HG02642 (cell line): ENCODE data around the gene INPP5A.

Experiments
- ATAC-seq: cut with Tn5 transposase; IDR thresholded peaks from one replicate; pipeline ENCODE4 v1.9.1; 2021; ENCODE audit warnings: mild to moderate bottlenecking; ENCODE audit not compliant: unreplicated experiment, poor library complexity

Gene INPP5A

DNA sequence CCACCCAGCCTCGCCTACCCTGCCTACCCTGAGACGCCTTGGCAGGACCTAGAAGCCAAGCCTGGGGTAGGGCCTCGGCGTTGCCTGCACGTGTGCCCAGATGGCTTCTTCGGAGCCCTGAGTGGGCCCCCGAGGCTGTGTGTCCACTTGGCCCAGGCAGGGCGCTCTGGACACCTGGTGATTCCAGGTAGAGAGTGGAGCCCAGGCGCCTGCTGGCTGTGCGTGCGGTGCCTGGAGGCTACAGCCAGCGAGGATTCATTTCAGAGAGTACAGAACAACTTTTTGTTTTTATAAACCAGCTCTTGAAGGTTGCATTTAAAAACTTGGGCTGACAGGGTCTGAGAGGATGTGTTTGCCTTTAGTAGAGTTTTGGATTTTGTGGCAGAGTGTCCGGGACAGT lies 208.4 kb downstream of the INPP5A start:
- ATAC-seq: no peak

DNA sequence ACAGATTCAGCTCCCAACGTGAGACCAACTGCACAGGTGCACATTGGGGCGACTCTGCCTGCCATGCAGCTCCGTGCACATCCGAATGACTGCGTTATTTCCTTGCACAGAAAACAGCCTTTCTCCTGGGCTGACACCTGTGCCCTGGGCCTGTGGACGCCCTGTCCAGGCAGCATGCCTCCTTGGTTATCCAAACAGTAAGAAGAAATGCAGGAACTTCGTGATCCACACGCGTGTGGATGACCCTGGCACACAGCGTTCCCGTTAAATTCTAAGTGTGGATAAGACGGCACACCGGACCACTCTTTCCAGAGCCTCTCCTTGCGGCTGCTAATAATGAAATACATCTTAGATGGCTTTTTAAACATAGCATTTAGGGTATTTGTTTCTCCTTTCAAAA lies 208.8 kb downstream of the INPP5A start:
- ATAC-seq: no peak

DNA sequence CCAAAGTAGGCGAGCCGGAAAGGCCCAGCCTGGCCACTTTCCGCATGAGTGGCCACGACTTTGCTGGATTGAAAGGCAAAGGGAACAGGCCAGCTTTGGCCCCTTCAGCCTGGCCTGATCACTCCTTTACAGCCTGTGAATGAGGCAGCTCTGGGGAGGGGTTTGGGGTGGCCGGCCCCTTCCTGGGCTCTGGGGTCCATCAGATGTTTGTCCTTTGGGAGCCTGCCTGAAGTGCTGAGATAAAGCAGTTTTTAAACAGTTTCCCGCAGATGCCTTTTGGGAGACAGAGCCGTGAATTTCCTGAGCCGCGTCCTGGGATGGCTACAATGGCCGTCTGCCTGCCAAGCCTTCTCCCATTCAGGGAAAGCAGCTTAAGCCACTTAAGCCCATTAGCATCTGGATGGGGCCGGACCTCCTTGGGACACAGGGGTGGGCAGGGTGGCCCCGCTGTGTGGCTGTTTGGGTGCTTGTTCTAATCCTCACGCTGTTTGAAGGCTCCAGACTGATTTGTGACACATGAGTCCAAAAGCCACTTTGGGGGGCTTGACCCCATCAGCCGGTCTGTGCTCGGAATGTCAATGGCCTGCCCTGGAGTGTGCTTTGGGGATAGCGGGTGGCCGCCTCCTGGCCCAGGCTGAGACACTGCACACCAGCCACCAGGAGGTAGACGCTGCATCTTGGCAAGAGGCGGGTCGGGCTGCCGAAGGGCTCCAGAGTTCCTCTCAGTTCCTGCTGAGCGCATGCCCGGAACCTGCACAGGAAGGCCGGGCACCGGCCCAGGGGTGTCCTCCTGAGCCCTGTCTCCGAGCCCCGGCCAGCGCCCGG lies 209.4 kb downstream of the INPP5A start:
- ATAC-seq: no peak

DNA sequence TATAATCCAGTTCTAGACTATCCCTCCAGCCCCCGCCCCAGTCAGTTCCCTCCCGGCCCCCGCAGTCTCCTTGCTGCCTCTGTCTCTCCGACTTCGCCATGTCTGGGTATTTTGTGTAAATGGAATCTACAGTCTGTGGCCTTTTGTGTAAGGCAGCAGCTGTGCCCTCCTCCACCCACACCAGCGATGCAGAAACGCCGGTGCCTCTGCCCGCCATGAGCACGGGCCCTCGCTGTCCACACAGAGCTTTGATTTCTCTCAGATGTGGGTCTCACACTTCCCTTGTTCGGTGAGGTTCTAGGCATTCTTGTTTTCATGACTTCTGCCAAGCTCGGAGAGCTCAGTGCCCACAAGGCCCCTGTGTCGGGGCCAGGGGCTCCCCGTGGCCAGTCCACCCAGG lies 210.5 kb downstream of the INPP5A start:
- ATAC-seq: no peak

DNA sequence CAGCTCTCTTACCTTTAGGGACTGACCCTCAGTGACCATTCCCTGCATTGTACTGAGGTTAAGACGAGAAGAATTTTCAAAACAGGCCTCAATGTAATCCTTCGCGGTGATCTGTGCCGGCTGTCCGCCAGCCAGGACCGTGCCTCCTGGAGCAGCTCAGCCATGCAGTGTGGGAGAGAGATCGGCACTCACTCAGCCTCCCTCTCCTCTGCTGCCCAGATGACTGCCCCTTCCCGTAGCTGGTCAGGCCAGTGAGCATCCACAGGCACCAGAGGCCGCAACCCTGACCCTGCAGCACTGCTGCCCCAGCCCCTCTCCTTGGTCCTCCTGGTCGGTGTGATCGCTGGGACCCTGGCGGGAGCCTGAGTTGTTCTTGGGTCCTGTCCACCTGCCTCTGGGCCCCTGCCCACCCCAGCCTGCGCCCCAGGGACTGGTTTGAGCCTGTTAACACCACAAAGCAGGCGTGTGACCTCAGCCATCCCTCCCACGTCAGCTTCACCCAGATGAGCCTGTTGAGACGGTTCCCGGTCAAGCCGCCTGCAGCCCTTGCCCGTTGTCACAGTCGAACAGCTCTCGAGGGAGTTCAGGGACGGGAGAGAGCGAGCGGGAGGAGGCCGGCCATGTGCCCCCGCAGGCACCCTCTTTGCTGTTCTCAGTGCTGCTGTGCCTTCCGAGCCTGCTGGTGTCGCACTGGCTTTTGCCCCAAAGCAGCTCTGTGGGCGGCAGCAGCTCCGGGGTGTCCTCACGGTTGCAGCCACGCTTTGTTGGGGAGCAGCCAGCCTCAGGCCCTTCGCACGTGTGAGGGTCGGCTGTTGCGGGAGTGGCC lies 211.2 kb downstream of the INPP5A start:
- ATAC-seq: no peak

DNA sequence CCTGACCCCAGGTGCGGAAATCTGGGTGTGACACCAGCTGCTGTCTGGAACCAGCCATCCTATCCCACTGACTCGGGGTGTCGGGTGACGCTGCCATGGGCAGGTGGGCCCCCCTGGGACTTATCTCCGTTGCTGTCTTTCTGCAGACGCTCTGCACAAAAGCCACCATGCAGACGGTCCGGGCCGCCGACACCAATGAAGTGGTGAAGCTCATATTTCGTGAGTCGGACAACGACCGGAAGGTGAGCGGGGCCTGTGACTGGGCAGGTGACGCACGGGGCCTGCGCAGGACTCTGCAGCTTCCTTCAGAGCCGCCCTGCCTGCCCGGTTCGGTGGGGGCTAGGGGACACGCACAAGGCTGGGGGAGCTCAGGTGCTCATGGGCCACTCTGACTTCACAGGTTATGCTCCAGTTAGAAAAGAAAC lies 211.8 kb downstream of the INPP5A start:
- ATAC-seq: no peak

DNA sequence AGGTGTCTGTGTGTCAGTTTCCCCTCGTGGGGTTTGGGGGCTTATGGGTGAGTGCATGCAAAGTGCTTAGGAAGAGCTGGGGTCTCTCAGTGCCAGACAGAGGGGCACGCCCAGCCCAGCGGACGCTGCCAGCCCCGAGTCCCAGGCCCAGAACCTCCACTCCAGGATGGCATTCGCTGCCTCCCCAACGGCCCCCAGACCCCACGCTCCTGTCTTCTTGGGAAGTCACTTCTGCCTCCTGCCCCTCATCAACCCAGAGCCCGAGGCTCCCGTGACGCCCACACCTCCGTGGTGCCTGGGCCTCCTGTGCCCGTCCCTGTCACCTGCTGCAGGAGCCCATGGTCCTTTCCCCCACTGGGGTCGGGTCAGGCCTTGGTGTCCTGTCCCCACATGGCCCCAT lies 213.3 kb downstream of the INPP5A start:
- ATAC-seq: no peak

DNA sequence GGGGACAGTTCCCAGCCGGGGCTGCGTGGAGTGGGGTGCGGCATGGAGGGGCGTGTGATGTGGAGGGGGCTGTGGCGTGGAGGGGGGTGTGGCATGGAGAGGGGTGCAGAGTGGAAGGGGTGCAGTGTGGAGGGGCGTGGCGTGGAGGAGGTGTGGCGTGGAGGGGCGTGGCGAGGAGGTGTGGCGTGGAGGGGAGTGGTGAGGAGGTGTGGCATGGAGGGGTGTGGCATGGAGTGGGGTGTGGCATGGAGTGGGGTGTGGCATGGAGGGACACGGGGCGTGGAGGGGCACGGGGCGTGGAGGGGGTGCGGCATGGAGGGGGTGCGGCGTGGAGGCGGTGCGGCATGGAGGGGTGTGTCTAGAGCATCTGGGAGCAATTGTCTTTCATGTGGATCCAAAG lies 214.8 kb downstream of the INPP5A start:
- ATAC-seq: no peak

DNA sequence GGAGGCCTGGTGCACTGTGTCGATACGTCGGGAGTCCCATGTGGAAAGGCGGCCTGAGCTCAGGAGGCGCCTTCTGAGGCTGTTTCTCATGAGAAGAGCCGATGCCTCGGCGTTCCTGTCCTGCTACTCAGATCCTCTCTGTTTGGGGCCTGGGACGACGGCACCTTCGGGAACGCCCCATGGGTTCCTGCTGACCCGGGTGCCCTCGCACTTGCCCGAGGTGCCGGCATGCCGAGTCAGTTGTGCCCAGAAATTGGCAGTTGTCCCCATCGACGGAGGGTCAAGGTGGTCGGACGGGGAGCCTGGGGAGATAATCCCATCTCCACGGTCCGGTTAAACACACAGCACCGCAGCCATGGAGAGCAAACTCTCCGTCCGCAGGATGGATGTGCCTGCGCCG lies 215.4 kb downstream of the INPP5A start:
- ATAC-seq: no peak

DNA sequence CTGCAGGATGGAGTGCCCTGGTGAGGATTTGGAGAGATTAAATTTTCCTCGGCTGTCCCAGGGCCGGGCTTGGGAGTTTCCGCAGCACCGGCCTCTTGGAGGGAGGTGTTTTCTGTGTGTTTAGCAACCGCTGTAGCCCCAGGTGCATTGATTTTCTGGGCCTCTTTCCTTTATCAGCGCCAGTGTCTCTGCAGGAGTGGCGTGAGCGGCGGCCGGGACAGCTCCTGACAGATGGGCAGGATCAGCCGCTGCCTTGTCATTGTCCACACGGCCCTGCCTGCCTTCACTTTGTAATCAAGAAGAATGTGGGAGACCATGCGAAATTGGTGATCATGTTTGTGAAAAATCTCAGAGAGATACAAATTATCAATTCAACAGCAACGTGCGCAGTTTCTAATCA lies 216.0 kb downstream of the INPP5A start:
- ATAC-seq: no peak

DNA sequence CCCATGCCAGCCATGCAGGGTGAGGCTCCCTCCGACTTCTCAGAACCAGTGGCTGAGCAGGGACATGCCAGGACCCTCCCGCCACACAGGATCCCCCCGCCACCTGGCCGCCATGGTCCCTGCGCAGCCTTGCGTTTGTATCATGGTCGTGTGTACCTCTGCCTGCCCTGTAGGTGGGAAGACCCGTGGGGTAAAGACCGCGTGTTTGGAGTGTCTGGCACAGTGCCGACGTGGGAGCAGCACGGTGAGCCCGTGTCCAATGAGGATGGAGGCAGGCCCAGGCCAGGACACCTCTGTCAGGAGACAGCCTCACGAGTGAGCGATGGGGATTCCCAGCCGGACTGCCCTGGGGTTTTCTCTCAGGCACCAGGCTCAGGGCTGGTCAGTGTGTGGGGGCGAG lies 216.5 kb downstream of the INPP5A start:
- no peak for ATAC-seq

DNA sequence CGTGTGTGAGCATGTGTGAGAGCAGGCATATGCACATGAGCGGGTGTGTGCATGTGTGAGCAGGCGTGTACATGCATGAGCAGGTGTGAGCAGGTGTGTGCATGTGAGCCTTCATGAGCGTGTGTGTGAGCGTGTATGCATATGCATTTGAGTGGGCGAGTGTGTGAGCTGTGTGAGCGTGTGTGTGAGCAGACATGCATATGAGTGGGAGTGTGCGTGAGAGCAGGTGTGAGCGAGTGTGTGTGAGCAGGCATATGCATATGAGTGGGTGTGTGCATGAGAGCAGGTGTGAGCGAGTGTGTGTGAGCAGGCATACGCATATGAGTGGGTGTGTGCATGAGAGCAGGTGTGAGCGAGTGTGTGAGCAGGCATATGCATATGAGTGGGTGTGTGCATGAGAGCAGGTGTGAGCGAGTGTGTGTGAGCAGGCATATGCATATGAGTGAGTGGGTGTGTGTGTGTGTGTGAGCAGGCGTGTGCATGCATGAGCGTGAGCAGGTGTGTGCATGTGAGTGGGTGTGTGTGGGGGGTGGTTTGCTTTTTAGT lies 217.7 kb downstream of the INPP5A start:
- ATAC-seq: no peak

DNA sequence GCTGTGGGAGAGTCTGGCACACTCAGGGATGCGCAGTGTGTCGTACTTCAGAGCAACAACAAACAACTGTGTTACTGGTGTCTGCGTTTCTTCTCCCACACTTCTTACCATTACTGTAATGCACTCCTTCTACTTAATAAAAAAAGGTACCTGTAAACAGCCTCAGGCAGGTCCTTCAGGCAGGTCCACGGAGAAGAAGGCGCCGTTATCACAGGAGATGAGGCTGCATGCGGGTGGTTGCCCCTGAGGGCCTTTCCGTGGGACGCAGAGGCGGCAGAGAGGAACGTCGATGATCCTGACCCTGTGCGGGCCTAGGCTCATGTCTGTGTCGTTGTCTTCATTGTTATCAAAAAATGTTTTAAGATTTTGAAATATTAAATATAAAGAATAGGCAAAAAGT lies 219.0 kb downstream of the INPP5A start:
- ATAC-seq: no peak

DNA sequence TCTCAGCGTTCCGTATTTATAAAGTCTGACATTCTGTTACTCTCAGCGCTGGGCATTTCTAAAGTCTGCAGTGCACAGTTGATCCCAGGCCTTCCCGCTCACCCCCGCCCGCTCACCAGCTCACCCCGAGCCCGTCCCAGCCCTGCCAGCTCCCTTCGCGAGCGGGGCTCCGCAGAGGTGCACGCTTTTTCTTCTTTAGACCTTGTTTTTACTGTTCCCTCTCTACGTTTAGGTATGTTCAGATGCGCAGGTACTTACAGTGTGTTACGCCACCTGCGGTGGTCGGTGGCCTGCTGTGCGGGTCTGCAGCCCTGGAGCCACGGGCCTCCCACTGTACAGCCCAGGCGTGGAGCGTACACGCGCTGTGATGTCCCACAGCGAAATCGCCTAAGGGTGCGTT lies 219.6 kb downstream of the INPP5A start:
- ATAC-seq: no peak

DNA sequence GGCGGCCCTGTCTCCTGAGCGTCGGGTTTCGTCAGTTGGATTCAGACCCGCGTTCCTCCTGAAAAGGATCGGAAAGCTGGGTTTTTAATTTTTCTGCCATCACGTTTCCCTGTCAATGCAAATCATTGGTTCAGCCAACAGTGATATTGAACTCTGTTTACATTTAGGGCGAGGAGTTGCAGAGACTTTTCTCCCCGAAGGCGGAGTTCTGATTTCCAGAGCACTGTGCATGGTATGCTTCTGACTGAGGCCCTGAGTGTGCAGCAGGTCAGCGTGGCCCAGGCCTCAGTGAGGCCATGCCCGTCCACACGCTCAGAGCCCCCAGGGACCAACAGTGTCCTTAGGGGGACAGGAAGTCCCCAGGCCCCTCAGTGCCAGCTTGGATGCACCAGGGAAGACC lies 221.3 kb downstream of the INPP5A start:
- ATAC-seq: no peak

DNA sequence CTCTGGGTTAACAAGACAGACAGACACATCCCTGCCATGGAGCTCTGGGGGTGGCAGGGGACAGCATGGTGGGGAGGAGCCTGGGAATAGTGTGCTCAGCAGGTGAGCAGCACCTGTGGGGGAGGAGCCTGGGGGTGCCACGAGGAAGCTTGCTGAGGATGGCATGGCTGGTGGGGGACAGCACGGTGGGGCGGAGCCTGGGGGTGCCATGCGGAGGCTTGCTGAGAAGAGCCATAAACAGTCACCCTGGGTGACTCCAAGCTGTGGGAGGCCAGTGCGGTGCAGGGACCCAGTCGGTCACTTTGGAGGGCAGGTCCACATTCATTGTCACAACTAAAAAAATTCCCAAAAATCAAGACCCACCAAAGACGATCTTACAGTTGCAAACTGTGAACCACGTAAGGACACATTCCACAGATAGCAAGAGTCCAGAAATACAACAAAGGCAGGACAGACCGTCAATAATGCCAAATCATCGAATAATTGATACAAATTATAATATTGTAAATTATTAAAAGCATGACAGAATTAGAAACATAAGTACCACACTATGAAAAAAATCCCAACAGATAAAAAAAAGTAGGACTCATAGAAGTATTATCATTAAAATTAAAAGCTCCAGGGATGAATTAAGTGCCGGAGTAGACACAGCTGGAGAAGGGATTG lies 223.9 kb downstream of the INPP5A start:
- no peak for ATAC-seq

DNA sequence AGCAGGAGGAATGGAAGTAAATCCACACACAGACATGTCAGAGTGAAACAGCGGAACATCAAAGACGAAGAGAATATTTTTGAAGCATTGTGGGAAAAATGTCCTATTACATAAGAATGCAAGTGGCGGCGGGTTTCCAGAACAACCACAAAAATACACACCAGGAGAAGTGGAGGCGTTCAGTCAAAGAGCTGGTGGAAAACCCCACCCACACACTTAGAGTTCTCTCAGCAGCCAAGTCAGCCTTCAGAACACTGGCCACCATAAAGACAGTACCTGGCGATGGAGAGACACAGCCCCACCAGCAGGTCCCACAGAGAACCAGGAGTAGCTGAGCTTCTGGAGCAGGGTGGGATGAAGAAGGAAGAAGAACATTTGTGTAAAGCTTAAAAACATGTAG lies 224.7 kb downstream of the INPP5A start:
- no peak for ATAC-seq

DNA sequence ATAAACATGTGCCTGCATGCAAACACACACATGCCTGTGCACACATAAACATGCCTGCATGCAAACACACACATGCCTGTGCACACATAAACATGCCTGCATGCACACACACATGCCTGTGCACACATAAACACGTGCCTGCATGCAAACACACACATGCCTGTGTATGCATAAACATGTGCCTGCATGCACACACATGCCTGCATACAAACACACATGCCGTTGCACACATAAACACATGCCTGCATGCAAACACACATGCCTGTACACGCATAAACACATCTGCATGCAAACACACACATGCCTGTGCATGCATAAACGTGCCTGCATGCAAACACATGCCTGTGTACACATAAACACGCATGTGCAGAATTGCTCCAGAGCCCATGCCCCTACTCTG lies 226.0 kb downstream of the INPP5A start:
- ATAC-seq: no peak

DNA sequence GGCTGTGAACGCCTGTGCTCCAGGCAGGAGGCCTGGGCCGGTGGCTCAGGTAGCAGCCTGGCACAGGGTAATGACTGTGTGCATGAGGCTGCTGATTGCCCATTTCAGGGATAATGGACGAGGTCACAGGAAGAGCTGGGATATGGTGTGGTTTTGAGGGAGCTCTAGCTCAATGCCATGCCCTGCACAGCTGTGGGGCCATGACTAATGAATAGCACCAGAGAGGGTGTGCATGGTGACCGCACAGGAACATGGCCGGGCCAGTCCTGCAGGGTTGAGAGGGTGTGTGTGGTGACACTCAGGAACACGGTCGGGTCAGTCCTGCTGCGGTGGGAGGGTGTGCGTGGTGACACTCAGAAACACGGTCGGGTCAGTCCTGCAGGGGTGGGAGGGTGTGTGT lies 226.5 kb downstream of the INPP5A start:
- no peak for ATAC-seq

DNA sequence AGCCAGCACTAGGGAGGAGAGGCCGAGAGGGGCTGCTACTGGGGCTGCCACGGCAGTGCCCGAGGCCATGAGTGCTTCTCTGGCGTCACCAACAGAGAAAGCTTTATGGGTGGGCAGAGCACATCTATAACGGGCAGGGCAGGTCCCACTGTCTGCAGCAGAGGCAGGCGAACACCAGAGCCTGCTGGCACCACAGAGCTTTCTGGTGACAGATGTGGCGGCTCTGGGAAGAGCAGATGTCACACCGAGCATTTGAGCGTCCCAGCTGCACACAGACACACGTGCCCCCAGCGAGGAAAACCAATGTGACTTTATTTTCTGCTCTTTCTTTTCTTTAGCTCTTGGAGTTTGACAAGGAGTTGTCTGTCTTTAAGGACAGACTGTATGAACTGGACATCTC lies 227.8 kb downstream of the INPP5A start:
- no peak for ATAC-seq

DNA sequence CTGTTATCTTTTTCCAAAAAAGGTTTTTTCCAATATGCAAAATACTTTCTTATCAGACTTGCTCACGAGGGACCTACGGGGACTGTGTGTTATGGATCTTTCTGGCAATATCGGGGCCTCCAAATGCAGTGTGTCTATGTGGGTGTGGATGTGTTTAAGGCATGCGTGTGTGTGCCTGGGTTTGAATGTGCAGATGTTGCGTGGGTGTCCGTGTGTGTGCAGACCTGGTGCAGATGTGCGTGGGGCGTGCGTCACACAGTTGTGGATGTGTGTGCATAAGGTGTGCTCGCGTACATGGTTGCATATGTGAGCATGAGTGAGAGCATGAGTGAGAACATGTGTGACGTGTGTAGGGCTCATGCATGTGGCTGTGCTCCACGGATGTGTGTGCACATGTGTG lies 228.7 kb downstream of the INPP5A start:
- no peak for ATAC-seq
